ENCODE data around the gene PVALEF. TPM values are rescaled to one million over a fixed set of nuclear protein-coding genes. Genes with fewer than 3 reads are reported as not detected.

PVALEF gene
- total and polyA plus RNA-seq, 9 donors, result not detected

- intact Hi-C loops (cut with DNase I), result no loop called here
- H3K36me3 ChIP-seq, result no peaks in the 10 kb centered on the region
- 91 to 93% (median 91%) methylated on average over 18 to 19 of the region's 19 CpGs for WGBS, 3 donors
- H3K27ac ChIP-seq, result no peak overlapping the region
- no peaks in the 10 kb centered on the region for H3K9me3 ChIP-seq
- H3K27me3 ChIP-seq, result no peaks in the 10 kb centered on the region
- no peak for DNase-seq
- H3K4me3 ChIP-seq, result no peak overlapping the region
- TF ChIP-seq EP300 (IDR thresholded peaks at IDR 0.05), result no peak
- TF ChIP-seq CTCF (IDR thresholded peaks at IDR 0.05), result no peak
- TF ChIP-seq POLR2A (IDR thresholded peaks at IDR 0.05), result no peak
- H3K4me1 ChIP-seq (ENCODE audit: insufficient read depth), result no peaks in the 10 kb centered on the region
These were observed 16.5 kb downstream of the PVALEF start for GRCh38 chr17:81181811-81182185.

GRCh38 chr17:81182596-81182995 is 17.3 kb downstream of the PVALEF start:
- no peaks in the 10 kb centered on the region for H3K36me3 ChIP-seq
- H3K4me1 ChIP-seq (ENCODE audit: insufficient read depth), result no peaks in the 10 kb centered on the region
- intact Hi-C loops (cut with DNase I), result no loop called here
- 58 to 84% (median 81%) methylated on average over 5 of the region's 5 CpGs for WGBS, 3 donors
- DNase-seq, result no peak
- H3K4me3 ChIP-seq, result no peak overlapping the region
- no peak for TF ChIP-seq POLR2A (IDR thresholded peaks at IDR 0.05)
- TF ChIP-seq CTCF (IDR thresholded peaks at IDR 0.05), result no peak
- TF ChIP-seq EP300 (IDR thresholded peaks at IDR 0.05), result no peak
- no peaks in the 10 kb centered on the region for H3K9me3 ChIP-seq
- H3K27me3 ChIP-seq, result no peaks in the 10 kb centered on the region
- H3K27ac ChIP-seq, result no peak overlapping the region

GRCh38 chr17:81183316-81183715 is 18.0 kb downstream of the PVALEF start:
- no peaks in the 10 kb centered on the region for H3K9me3 ChIP-seq
- H3K36me3 ChIP-seq, result no peaks in the 10 kb centered on the region
- no peaks in the 10 kb centered on the region for H3K4me1 ChIP-seq (ENCODE audit: insufficient read depth)
- 85 to 89% (median 85%) methylated on average over 10 of the region's 10 CpGs for WGBS, 3 donors
- no peak for DNase-seq
- no peak for TF ChIP-seq CTCF (IDR thresholded peaks at IDR 0.05)
- no peak for TF ChIP-seq EP300 (IDR thresholded peaks at IDR 0.05)
- no peak for TF ChIP-seq POLR2A (IDR thresholded peaks at IDR 0.05)
- intact Hi-C loops (cut with DNase I), result no loop called here
- no peak overlapping the region for H3K27ac ChIP-seq
- no peak overlapping the region for H3K4me3 ChIP-seq
- no peaks in the 10 kb centered on the region for H3K27me3 ChIP-seq

GRCh38 chr17:81183807-81184206 is 18.5 kb downstream of the PVALEF start:
- Histone ChIP-seq H3K27me3 (no peaks in the 10 kb centered on the region), H3K36me3 (no peaks in the 10 kb centered on the region), H3K9me3 (no peaks in the 10 kb centered on the region), H3K4me3 (no peak overlapping the region), H3K4me1 (ENCODE audit: insufficient read depth) (no peaks in the 10 kb centered on the region), H3K27ac (no peak overlapping the region)
- DNase-seq, result no peak
- TF ChIP-seq POLR2A (IDR thresholded peaks at IDR 0.05) (no peak), CTCF (IDR thresholded peaks at IDR 0.05) (no peak), EP300 (IDR thresholded peaks at IDR 0.05) (no peak)
- 89 to 93% (median 93%) methylated on average over 9 to 11 of the region's 11 CpGs for WGBS, 3 donors
- intact Hi-C loops (cut with DNase I), result no loop called here

GRCh38 chr17:81184555-81184954 is 19.2 kb downstream of the PVALEF start:
- no peaks in the 10 kb centered on the region for H3K9me3 ChIP-seq
- no peaks in the 10 kb centered on the region for H3K27me3 ChIP-seq
- no peaks in the 10 kb centered on the region for H3K4me1 ChIP-seq (ENCODE audit: insufficient read depth)
- no peak overlapping the region for H3K27ac ChIP-seq
- no peak for TF ChIP-seq CTCF (IDR thresholded peaks at IDR 0.05)
- no peak for TF ChIP-seq POLR2A (IDR thresholded peaks at IDR 0.05)
- 17 to 28% (median 18%) methylated on average over 14 to 15 of the region's 15 CpGs for WGBS, 3 donors
- no peak for DNase-seq
- intact Hi-C loops (cut with DNase I), result no loop called here
- H3K36me3 ChIP-seq, result no peaks in the 10 kb centered on the region
- H3K4me3 ChIP-seq, result no peak overlapping the region
